ENCODE data around the gene RWDD4. TPM values are rescaled to one million over a fixed set of nuclear protein-coding genes. Genes with fewer than 3 reads are reported as not detected.
A peak's percentile ranks its signal among the peaks of the same experiment; 100 is the strongest.

The RWDD4 gene
- total and polyA plus RNA-seq, 5 donors from 2014 or later, result 9.9 to 26.6 (median 17.6) TPM

DNA sequence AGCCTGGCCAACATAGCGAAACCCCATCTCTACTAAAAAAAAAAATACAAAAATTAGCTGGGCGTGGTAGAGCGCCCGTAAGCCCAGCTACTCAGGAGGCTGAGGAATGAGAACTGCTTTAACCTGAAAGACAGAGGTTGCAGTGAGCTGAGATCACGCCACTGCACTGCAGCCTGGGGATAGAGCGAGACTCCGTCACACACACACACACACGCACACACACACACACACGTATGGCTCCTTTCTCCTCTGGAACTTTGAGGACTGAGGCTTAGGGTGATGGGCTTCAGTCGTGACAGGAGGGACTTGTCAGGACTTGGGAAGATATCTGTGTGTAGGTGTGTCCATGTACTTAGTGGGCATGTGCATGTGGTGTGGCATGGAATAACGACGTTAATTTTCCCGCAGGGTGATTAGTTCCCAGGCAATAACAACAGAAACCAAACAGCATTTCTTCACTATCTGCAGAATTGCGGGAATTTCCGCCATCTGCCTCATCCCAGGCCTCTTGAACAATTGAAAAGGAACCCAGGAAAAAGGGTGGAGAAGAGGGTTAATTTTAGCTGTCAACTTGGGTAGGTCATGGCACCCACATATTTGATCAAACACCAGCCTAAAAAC is 47.7 kb downstream of the RWDD4 start:
- Histone ChIP-seq H3K27ac (ENCODE audit: insufficient read depth, low read length, poor library complexity, severe bottlenecking) (no peak overlapping the region), H3K9me3 (ENCODE audit: control insufficient read depth in 2 of 2, low read length in 2 of 2) (no peaks in the 10 kb centered on the region), H3K4me1 (ENCODE audit: control insufficient read depth, insufficient read depth, low read length, poor library complexity, severe bottlenecking) (no peaks in the 10 kb centered on the region), H3K4me3 (ENCODE audit: low read depth, low read length) (no peak overlapping the region), H3K36me3 (ENCODE audit: control insufficient read depth, insufficient read depth, low read length) (no peaks in the 10 kb centered on the region), H3K27me3 (ENCODE audit: control insufficient read depth, insufficient read depth, low read length) (no peaks in the 10 kb centered on the region)
- Mint-ChIP-seq H3K36me3 (no peaks in the 10 kb centered on the region), H3K27me3 (peaks cover 18% of the 10 kb centered on the region), H3K27ac (no peak overlapping the region), H3K9me3 (peaks cover 0 to 1% (median 0%) of the 10 kb centered on the region in 7 donors), H3K4me1 (no peaks in the 10 kb centered on the region), H3K4me3 (no peak overlapping the region)
- DNase-seq, result no peak
- no peak for ATAC-seq (ENCODE audit: low read depth in 2 of 2)

DNA sequence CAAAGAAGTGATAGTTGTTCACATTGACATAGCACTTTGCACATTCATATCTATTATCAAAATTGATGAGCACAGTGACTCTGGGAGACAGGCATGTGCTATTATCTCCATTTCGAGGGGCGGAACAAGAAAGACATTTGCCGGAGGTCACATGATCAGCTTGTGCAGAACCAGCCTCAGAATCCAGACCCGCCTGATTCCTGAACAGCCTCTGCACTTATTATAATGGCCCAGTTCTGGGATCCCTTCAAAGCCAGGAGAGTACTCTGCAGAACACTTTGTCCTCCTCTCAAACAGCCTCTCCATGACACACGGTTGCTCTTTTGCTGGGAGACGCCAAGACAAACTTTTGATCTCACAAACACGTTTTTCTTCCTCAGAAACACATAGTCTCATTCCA is 48.4 kb downstream of the RWDD4 start:
- no peaks in the 10 kb centered on the region for H3K36me3 Mint-ChIP-seq
- H3K27me3 Mint-ChIP-seq, result peaks cover 14% of the 10 kb centered on the region
- no peaks in the 10 kb centered on the region for H3K27me3 ChIP-seq (ENCODE audit: control insufficient read depth, insufficient read depth, low read length)
- no peaks in the 10 kb centered on the region for H3K9me3 ChIP-seq (ENCODE audit: control insufficient read depth in 2 of 2, low read length in 2 of 2)
- H3K9me3 Mint-ChIP-seq, result no peaks in the 10 kb centered on the region
- peak overlapping the region in 1 of 3 donors; percentile 13 for H3K27ac Mint-ChIP-seq
- no peak overlapping the region for H3K4me3 ChIP-seq (ENCODE audit: low read depth, low read length)
- no peak for DNase-seq
- H3K36me3 ChIP-seq (ENCODE audit: control insufficient read depth, insufficient read depth, low read length), result no peaks in the 10 kb centered on the region
- H3K4me1 Mint-ChIP-seq, result no peaks in the 10 kb centered on the region
- no peak overlapping the region for H3K4me3 Mint-ChIP-seq
- ATAC-seq (ENCODE audit: low read depth in 2 of 2), result no peak
- no peak overlapping the region for H3K27ac ChIP-seq (ENCODE audit: insufficient read depth, low read length, poor library complexity, severe bottlenecking)
- no peaks in the 10 kb centered on the region for H3K4me1 ChIP-seq (ENCODE audit: control insufficient read depth, insufficient read depth, low read length, poor library complexity, severe bottlenecking)

DNA sequence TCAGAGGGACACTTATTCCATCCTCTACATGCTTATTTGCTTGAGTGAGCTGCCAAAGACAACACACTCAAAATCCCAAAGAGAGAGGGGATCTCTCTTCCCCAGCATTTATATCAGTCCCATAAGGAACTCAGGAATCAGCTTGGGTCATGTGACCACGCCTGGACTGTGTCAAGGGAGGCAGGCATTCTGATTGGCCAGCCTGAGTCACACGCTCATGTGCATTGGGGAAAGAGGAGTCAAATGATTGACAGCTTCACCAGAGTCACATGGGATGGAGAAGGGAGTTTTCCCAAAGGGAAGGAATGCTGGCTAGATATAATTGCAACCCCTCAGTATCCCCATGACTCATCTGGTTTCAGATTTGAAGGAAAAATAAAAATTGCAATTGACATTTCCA is 49.0 kb downstream of the RWDD4 start:
- Histone ChIP-seq H3K27ac (ENCODE audit: insufficient read depth, low read length, poor library complexity, severe bottlenecking) (no peak overlapping the region), H3K36me3 (ENCODE audit: control insufficient read depth, insufficient read depth, low read length) (no peaks in the 10 kb centered on the region), H3K4me1 (ENCODE audit: control insufficient read depth, insufficient read depth, low read length, poor library complexity, severe bottlenecking) (no peaks in the 10 kb centered on the region), H3K27me3 (ENCODE audit: control insufficient read depth, insufficient read depth, low read length) (no peaks in the 10 kb centered on the region), H3K4me3 (ENCODE audit: low read depth, low read length) (no peak overlapping the region), H3K9me3 (ENCODE audit: control insufficient read depth in 2 of 2, low read length in 2 of 2) (no peaks in the 10 kb centered on the region)
- no peaks in the 10 kb centered on the region for H3K4me1 Mint-ChIP-seq
- no peaks in the 10 kb centered on the region for H3K36me3 Mint-ChIP-seq
- H3K4me3 Mint-ChIP-seq, result no peak overlapping the region
- H3K27me3 Mint-ChIP-seq, result peaks cover 14% of the 10 kb centered on the region
- DNase-seq (no peak), ATAC-seq (ENCODE audit: low read depth in 2 of 2) (no peak)
- no peaks in the 10 kb centered on the region for H3K9me3 Mint-ChIP-seq
- H3K27ac Mint-ChIP-seq, result no peak overlapping the region

DNA sequence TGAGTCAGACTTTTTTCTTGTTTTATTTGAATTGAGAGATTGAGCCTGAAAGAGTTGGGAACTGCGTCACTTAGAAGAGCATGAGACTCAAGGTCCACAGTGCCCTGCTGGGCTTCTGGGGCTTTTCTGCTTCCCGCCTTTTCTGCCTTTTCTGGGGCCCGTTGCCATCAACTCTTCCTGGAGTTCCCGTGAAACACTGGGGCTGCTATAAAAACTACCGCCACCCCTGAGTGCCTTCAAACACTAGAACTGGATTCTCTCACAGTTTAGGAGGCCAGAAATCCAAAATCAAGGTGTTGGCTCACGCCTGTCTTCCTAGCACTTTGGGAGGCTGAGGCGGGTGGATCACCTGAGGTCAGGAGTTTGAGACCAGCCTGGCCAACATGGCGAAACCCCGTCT is 49.8 kb downstream of the RWDD4 start:
- Mint-ChIP-seq H3K9me3 (no peaks in the 10 kb centered on the region), H3K4me3 (no peak overlapping the region), H3K27ac (no peak overlapping the region), H3K36me3 (no peaks in the 10 kb centered on the region), H3K27me3 (peaks cover 10% of the 10 kb centered on the region), H3K4me1 (no peaks in the 10 kb centered on the region)
- Histone ChIP-seq H3K27me3 (ENCODE audit: control insufficient read depth, insufficient read depth, low read length) (no peaks in the 10 kb centered on the region), H3K4me3 (ENCODE audit: low read depth, low read length) (no peak overlapping the region), H3K4me1 (ENCODE audit: control insufficient read depth, insufficient read depth, low read length, poor library complexity, severe bottlenecking) (no peaks in the 10 kb centered on the region), H3K9me3 (ENCODE audit: control insufficient read depth in 2 of 2, low read length in 2 of 2) (no peaks in the 10 kb centered on the region), H3K36me3 (ENCODE audit: control insufficient read depth, insufficient read depth, low read length) (no peaks in the 10 kb centered on the region), H3K27ac (ENCODE audit: insufficient read depth, low read length, poor library complexity, severe bottlenecking) (no peak overlapping the region)
- DNase-seq (no peak), ATAC-seq (ENCODE audit: low read depth in 2 of 2) (no peak)

DNA sequence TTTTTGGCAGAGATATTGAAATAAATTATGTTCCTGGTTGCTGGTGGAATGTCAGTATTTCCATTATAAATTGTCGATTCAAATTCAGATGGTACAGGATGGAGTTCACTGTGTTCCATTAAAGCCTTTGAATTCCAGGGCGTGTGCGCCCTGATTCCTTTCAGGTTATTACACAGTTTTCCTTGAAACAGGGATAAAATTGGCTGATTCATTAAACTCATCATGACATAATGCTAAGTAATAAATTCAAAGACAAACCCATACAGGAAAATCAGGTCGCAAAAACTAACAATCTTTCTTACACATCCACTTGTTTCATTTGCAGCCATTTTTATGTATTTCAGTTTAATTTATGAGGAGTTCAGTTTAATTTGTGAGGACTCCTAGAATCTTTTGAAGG is 51.1 kb downstream of the RWDD4 start:
- no peak overlapping the region for H3K4me3 ChIP-seq (ENCODE audit: low read depth, low read length)
- DNase-seq (no peak), ATAC-seq (ENCODE audit: low read depth in 2 of 2) (no peak)
- H3K4me1 ChIP-seq (ENCODE audit: control insufficient read depth, insufficient read depth, low read length, poor library complexity, severe bottlenecking), result no peaks in the 10 kb centered on the region
- Mint-ChIP-seq H3K27me3 (peaks cover 7% of the 10 kb centered on the region), H3K27ac (no peak overlapping the region), H3K4me1 (no peaks in the 10 kb centered on the region), H3K36me3 (no peaks in the 10 kb centered on the region), H3K4me3 (no peak overlapping the region), H3K9me3 (no peaks in the 10 kb centered on the region)
- no peak overlapping the region for H3K27ac ChIP-seq (ENCODE audit: insufficient read depth, low read length, poor library complexity, severe bottlenecking)
- H3K9me3 ChIP-seq (ENCODE audit: control insufficient read depth in 2 of 2, low read length in 2 of 2), result no peaks in the 10 kb centered on the region
- no peaks in the 10 kb centered on the region for H3K27me3 ChIP-seq (ENCODE audit: control insufficient read depth, insufficient read depth, low read length)
- no peaks in the 10 kb centered on the region for H3K36me3 ChIP-seq (ENCODE audit: control insufficient read depth, insufficient read depth, low read length)

DNA sequence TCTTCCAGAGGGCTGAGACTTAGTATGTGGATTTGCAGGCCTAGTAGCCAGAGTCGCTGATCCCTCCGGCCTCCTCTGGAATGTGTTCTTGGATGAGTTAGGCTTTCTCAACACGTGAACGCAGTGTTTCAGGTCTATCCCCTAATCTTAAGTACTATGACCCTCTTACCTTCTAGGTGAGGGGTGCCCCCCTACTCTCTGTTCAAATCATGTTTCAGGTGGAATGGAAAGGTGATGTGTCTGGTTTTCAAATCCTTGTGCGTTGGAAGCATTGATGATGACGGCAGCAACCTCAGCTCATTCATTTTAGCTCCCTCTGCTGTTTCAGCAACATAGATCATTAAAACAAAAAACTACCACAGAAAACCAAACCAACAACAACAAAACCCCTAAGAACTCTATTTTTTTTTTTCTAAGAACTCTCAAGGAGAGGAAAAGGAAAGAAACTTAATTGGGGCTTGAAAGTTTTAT is 56.4 kb downstream of the RWDD4 start:
- Histone ChIP-seq H3K27ac (ENCODE audit: insufficient read depth, low read length, poor library complexity, severe bottlenecking) (no peak overlapping the region), H3K9me3 (ENCODE audit: control insufficient read depth in 2 of 2, low read length in 2 of 2) (no peaks in the 10 kb centered on the region), H3K4me1 (ENCODE audit: control insufficient read depth, insufficient read depth, low read length, poor library complexity, severe bottlenecking) (no peaks in the 10 kb centered on the region), H3K27me3 (ENCODE audit: control insufficient read depth, insufficient read depth, low read length) (peaks cover 1% of the 10 kb centered on the region), H3K4me3 (ENCODE audit: low read depth, low read length) (no peak overlapping the region), H3K36me3 (ENCODE audit: control insufficient read depth, insufficient read depth, low read length) (no peaks in the 10 kb centered on the region)
- Mint-ChIP-seq H3K4me1 (peaks cover 0 to 3% (median 0%) of the 10 kb centered on the region in 4 donors), H3K4me3 (no peak overlapping the region), H3K27me3 (peaks cover 4% of the 10 kb centered on the region), H3K9me3 (peaks cover 0 to 2% (median 0%) of the 10 kb centered on the region in 7 donors), H3K36me3 (no peaks in the 10 kb centered on the region), H3K27ac (peak overlapping the region in 1 of 3 donors; percentile 22)
- no peak for ATAC-seq (ENCODE audit: low read depth in 2 of 2)
- peak in 2 of 3 donors; percentile 4 to 6 for DNase-seq

GRCh38 chr4:183601381-183601780 is 57.6 kb downstream of the RWDD4 start:
- Histone ChIP-seq H3K36me3 (ENCODE audit: control insufficient read depth, insufficient read depth, low read length) (no peaks in the 10 kb centered on the region), H3K27me3 (ENCODE audit: control insufficient read depth, insufficient read depth, low read length) (peaks cover 1% of the 10 kb centered on the region), H3K27ac (ENCODE audit: insufficient read depth, low read length, poor library complexity, severe bottlenecking) (no peak overlapping the region), H3K9me3 (ENCODE audit: control insufficient read depth in 2 of 2, low read length in 2 of 2) (no peaks in the 10 kb centered on the region), H3K4me1 (ENCODE audit: control insufficient read depth, insufficient read depth, low read length, poor library complexity, severe bottlenecking) (no peaks in the 10 kb centered on the region), H3K4me3 (ENCODE audit: low read depth, low read length) (no peak overlapping the region)
- Mint-ChIP-seq H3K27ac (no peak overlapping the region), H3K4me1 (peaks cover 0 to 3% (median 0%) of the 10 kb centered on the region in 4 donors), H3K27me3 (peaks cover 12% of the 10 kb centered on the region), H3K9me3 (peaks cover 0 to 2% (median 0%) of the 10 kb centered on the region in 7 donors), H3K4me3 (no peak overlapping the region), H3K36me3 (no peaks in the 10 kb centered on the region)
- no peak for DNase-seq
- no peak for ATAC-seq (ENCODE audit: low read depth in 2 of 2)

DNA sequence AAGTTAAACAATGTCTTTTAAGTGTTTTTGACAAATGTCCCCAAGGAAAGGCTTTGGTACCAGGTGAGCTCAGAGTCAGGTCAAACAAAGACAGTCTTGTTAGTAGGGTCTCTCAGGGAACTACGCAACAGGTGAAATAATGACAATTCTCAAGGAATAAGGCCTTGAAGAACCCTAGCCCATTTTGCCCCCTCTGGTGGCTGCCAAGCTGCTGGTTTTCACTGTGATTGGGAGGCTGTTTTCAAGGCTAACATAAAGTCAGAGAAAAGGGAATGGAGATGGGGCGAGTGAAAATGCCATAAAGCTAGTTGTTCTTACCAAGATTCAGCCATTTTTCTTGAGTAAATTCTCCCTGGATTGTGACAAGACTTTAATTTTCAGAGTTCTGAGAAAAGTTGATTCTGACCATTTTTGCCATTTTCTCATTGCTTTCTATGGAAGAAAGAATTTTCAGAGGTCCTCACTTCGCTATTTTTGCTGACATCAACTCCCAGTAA is 58.7 kb downstream of the RWDD4 start:
- Mint-ChIP-seq H3K9me3 (peaks cover 0 to 2% (median 0%) of the 10 kb centered on the region in 7 donors), H3K36me3 (no peaks in the 10 kb centered on the region), H3K4me3 (no peak overlapping the region), H3K4me1 (peaks cover 0 to 3% (median 0%) of the 10 kb centered on the region in 4 donors), H3K27me3 (peaks cover 17% of the 10 kb centered on the region), H3K27ac (no peak overlapping the region)
- no peak for ATAC-seq (ENCODE audit: low read depth in 2 of 2)
- H3K27ac ChIP-seq (ENCODE audit: insufficient read depth, low read length, poor library complexity, severe bottlenecking), result no peak overlapping the region
- H3K36me3 ChIP-seq (ENCODE audit: control insufficient read depth, insufficient read depth, low read length), result no peaks in the 10 kb centered on the region
- no peak overlapping the region for H3K4me3 ChIP-seq (ENCODE audit: low read depth, low read length)
- H3K9me3 ChIP-seq (ENCODE audit: control insufficient read depth in 2 of 2, low read length in 2 of 2), result no peaks in the 10 kb centered on the region
- DNase-seq, result peak in 1 of 3 donors; percentile 31
- H3K4me1 ChIP-seq (ENCODE audit: control insufficient read depth, insufficient read depth, low read length, poor library complexity, severe bottlenecking), result no peaks in the 10 kb centered on the region
- peaks cover 1% of the 10 kb centered on the region for H3K27me3 ChIP-seq (ENCODE audit: control insufficient read depth, insufficient read depth, low read length)

Measured in CD4-positive, CD25-positive, alpha-beta regulatory T cell (primary cell).